Lower leg skin (tissue), 3 donors: ENCODE measurements around the gene RIMBP3B.
"Not testable (repeated sequence)": the region's sequence is repeated elsewhere in the genome, so short reads cannot be mapped to it uniquely, and the experiment has no call there.

Experiments
- POLR2A ChIP-seq, 2 donors: fragments of 450-650 bp; IDR thresholded peaks; one replicate each; pipeline ENCODE4 v1.6.1; 2016 to 2017; ENCODE audit warnings: antibody characterized with exemption in 2 of 2, mild to moderate bottlenecking in 1 of 2, moderate library complexity in 1 of 2
- TF ChIP-seq, protein P1 (sequence below), 3 donors: fragments of 450-650 bp; IDR thresholded peaks; one replicate each; pipeline ENCODE4 v1.5.1; 2016; ENCODE audit warnings: antibody characterized with exemption in 3 of 3, mild to moderate bottlenecking in 3 of 3, moderate library complexity in 2 of 3

DNA sequence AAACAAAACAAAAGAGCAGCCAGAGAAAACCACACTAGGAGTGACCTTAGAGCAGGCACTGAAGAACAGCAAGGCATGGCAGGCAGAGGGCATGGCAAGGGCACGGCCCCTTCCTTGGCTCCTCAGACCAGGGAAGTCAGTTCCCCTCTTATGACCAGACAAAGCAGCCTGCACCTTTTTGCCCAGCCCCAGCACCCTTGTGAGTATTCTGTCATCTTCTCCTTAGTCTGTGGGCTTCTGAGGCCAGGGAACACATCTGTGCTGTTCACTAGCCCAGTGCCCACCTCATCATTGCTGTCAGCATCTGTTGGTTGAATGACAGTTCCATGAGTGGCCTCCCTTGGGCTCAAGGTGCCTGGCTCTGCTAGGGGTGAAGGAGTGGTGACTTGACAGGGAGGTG lies 23.6 kb downstream of the RIMBP3B start:
- TF ChIP-seq, protein P1, sequence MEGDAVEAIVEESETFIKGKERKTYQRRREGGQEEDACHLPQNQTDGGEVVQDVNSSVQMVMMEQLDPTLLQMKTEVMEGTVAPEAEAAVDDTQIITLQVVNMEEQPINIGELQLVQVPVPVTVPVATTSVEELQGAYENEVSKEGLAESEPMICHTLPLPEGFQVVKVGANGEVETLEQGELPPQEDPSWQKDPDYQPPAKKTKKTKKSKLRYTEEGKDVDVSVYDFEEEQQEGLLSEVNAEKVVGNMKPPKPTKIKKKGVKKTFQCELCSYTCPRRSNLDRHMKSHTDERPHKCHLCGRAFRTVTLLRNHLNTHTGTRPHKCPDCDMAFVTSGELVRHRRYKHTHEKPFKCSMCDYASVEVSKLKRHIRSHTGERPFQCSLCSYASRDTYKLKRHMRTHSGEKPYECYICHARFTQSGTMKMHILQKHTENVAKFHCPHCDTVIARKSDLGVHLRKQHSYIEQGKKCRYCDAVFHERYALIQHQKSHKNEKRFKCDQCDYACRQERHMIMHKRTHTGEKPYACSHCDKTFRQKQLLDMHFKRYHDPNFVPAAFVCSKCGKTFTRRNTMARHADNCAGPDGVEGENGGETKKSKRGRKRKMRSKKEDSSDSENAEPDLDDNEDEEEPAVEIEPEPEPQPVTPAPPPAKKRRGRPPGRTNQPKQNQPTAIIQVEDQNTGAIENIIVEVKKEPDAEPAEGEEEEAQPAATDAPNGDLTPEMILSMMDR (IDR thresholded peaks at IDR 0.05) = not testable (repeated sequence)
- TF ChIP-seq POLR2A (IDR thresholded peaks at IDR 0.05) = not testable (repeated sequence)
